ENCODE results near the gene CCNH. TPM values are rescaled to one million over a fixed set of nuclear protein-coding genes. Genes with fewer than 3 reads are reported as not detected.

Gene CCNH
- total and polyA plus RNA-seq, 11 donors: 22.2 to 41.3 (median 27.9) TPM

- ATAC-seq (no peak), DNase-seq (no peak)
- Histone ChIP-seq H3K36me3 (peaks cover 0 to 71% (median 38%) of the 10 kb centered on the region in 9 donors), H3K27me3 (no peaks in the 10 kb centered on the region), H3K4me3 (no peak overlapping the region), H3K4me1 (no peaks in the 10 kb centered on the region), H3K27ac (no peak overlapping the region), H3K9me3 (peaks cover 0 to 4% (median 0%) of the 10 kb centered on the region in 12 donors)
- TF ChIP-seq CTCF (IDR thresholded peaks at IDR 0.05) (no peak), POLR2A (IDR thresholded peaks at IDR 0.05) (no peak)
- intact Hi-C loops (cut with DNase I): no loop called here
Observed at GRCh38 chr5:87347841-87348240, 64.9 kb downstream of the CCNH start.

- DNase-seq (no peak), ATAC-seq (no peak)
- WGBS, 4 donors: 91 to 97% (median 92%) methylated on average over 1 of the region's 1 CpG
- Histone ChIP-seq H3K27me3 (no peaks in the 10 kb centered on the region), H3K4me1 (no peaks in the 10 kb centered on the region), H3K9me3 (peaks cover 0 to 4% (median 0%) of the 10 kb centered on the region in 12 donors), H3K4me3 (no peak overlapping the region), H3K27ac (no peak overlapping the region), H3K36me3 (peaks cover 0 to 76% (median 43%) of the 10 kb centered on the region in 9 donors)
- intact Hi-C loops (cut with DNase I): no loop called here
- no peak for TF ChIP-seq POLR2A (IDR thresholded peaks at IDR 0.05)
- no peak for TF ChIP-seq CTCF (IDR thresholded peaks at IDR 0.05)
Observed at GRCh38 chr5:87347272-87347671, 65.5 kb downstream of the CCNH start.

Other genes starting within 250 kb of the CCNH start
- gene RASA1, start 145.0 kb downstream of the CCNH start, total RNA-seq: 10 to 100 TPM; 13.5 to 21.9 (median 18.2) TPM
- 10 to 100 TPM in 1 of 2 donors, 1 to 10 TPM in 1; 5.7 to 15.2 TPM for gene RASA1, start 145.0 kb downstream of the CCNH start, polyA plus RNA-seq